Measurements from ENCODE around the gene CMSS1.

CMSS1 gene

GRCh38 chr3:99896482-99896881, 78.8 kb downstream of the CMSS1 start:
- TF ChIP-seq, protein P1, sequence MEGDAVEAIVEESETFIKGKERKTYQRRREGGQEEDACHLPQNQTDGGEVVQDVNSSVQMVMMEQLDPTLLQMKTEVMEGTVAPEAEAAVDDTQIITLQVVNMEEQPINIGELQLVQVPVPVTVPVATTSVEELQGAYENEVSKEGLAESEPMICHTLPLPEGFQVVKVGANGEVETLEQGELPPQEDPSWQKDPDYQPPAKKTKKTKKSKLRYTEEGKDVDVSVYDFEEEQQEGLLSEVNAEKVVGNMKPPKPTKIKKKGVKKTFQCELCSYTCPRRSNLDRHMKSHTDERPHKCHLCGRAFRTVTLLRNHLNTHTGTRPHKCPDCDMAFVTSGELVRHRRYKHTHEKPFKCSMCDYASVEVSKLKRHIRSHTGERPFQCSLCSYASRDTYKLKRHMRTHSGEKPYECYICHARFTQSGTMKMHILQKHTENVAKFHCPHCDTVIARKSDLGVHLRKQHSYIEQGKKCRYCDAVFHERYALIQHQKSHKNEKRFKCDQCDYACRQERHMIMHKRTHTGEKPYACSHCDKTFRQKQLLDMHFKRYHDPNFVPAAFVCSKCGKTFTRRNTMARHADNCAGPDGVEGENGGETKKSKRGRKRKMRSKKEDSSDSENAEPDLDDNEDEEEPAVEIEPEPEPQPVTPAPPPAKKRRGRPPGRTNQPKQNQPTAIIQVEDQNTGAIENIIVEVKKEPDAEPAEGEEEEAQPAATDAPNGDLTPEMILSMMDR (conservative IDR thresholded peaks at IDR 0.05; ENCODE audit: low read depth) = no peak
- DNase-seq (ENCODE audit: low spot score) = no peak
- CTCF ChIA-PET = no interaction called here
- POLR2A ChIA-PET (ENCODE audit: low non-redundant PET) = no interaction called here
- no peak overlapping the region for H3K27ac ChIP-seq

GRCh38 chr3:99899603-99900002, 81.9 kb downstream of the CMSS1 start:
- DNase-seq (ENCODE audit: low spot score) = no peak
- H3K27ac ChIP-seq = no peak overlapping the region
- CTCF ChIA-PET = interaction anchor here (0.6 kb wide), 1 partner anchor 1809 kb away, joined by 3 read pairs; no protein-coding TSS in a partner anchor
- TF ChIP-seq, protein P1 (conservative IDR thresholded peaks at IDR 0.05; ENCODE audit: low read depth) = no peak
- POLR2A ChIA-PET (ENCODE audit: low non-redundant PET) = no interaction called here

GRCh38 chr3:99900248-99900647, 82.6 kb downstream of the CMSS1 start:
- no peak for DNase-seq (ENCODE audit: low spot score)
- TF ChIP-seq, protein P1 (conservative IDR thresholded peaks at IDR 0.05; ENCODE audit: low read depth) = no peak
- CTCF ChIA-PET = interaction anchor here (0.6 kb wide), 1 partner anchor 1808 kb away, joined by 3 read pairs; no protein-coding TSS in a partner anchor
- no peak overlapping the region for H3K27ac ChIP-seq
- POLR2A ChIA-PET (ENCODE audit: low non-redundant PET) = no interaction called here

DNA sequence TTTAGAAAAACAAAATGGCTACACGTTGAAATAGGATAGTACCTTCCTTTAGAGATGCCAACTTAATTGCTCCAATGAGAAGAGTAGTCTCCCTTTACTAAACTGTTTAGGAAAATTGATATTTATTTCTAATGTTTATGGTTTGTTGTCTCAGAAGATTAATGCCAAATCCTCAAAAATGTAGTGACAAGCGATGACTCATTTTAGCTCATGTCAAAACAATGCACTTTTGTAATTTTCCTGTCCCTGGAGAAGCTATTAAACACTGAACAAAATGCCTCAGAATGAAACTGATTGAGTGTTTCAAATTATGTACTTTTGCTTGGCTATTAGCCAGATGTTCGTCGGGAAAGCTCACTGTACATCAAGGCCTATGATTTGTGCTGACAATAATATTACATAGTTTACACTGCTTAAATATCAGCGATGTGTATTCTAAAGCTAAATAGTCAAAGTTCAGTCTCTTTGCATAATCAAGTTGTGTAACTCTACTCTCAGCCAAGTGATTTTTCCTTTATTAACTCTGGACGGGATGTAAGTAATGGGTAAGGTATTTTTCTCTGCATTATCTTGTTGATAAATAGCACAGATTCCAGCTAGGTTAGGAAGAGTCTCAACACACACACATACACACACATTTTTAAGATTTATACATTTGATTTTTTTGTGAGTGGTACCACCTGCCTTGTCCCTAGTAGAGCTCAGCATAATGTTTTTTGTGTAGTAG, 83.7 kb downstream of the CMSS1 start:
- CTCF ChIA-PET = no interaction called here
- POLR2A ChIA-PET (ENCODE audit: low non-redundant PET) = interaction anchor here (0.7 kb wide), 1 partner anchor 22 kb away, joined by 3 read pairs; no protein-coding TSS in a partner anchor
- H3K27ac ChIP-seq = no peak overlapping the region

DNA sequence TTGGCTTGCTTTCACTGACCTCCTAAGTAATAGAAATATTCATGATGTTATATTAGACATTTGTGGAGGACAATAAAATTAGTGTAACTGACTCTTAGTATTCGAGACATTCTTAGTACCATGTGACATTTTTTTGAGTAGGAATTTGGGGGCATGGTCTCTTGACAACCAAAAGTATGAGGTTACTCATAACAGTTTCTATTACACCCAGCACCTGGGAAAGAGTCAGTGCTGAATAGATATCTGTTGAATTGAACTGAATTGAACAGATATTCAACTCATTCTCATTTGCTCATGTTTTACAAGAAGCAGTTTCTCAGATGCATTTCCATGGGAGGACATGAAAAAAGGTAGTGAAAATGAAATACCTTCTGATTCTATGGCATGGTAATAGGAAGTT, 84.4 kb downstream of the CMSS1 start:
- H3K27ac ChIP-seq = no peak overlapping the region
- peak; percentile 16 for DNase-seq (ENCODE audit: low spot score)
- TF ChIP-seq, protein P1 (conservative IDR thresholded peaks at IDR 0.05; ENCODE audit: low read depth) = no peak
- ChIA-PET POLR2A (ENCODE audit: low non-redundant PET) (no interaction called here), CTCF (no interaction called here)

More for the DNA sequence above, 83.7 kb downstream of the CMSS1 start:
- peak; percentile 63 for DNase-seq (ENCODE audit: low spot score)
- TF ChIP-seq, protein P1 (conservative IDR thresholded peaks at IDR 0.05; ENCODE audit: low read depth) = no peak

- DNase-seq (ENCODE audit: low spot score) = no peak
- CTCF ChIA-PET = interaction anchor here (0.6 to 0.9 kb wide), 2 partner anchors 12 to 25 kb away, joined by 3 read pairs; no protein-coding TSS in a partner anchor
- POLR2A ChIA-PET (ENCODE audit: low non-redundant PET) = no interaction called here
- H3K27ac ChIP-seq = no peak overlapping the region
- TF ChIP-seq, protein P1 (conservative IDR thresholded peaks at IDR 0.05; ENCODE audit: low read depth) = no peak
Measured at GRCh38 chr3:99903869-99904268, 86.2 kb downstream of the CMSS1 start.

Data from RWPE1 (cell line).